Tibial artery (tissue), 4 donors: ENCODE data around the gene PRKG1.

Experiments
- DNase-seq, 2 donors: peaks; one replicate each; pipeline ENCODE4 v3.0.0-alpha.2; 2019
- H3K27ac ChIP-seq, 2 donors: fragments of 200-600 bp; sonication (generic) in 1 of 2; 1 replicate in 1 of 2; 2 replicates in 1 of 2; pipeline ENCODE4 v1.5.1; 2018 to 2019; ENCODE audit warnings: mild to moderate bottlenecking in 1 of 2
- H3K27me3 ChIP-seq, 2 donors: fragments of 200-600 bp; sonication (generic) in 1 of 2; one replicate each; pipeline versions ENCODE4 v1.5.1 to v1.6.0; 2016 to 2019
- H3K36me3 ChIP-seq, 3 donors: fragments of 200-600 bp; sonication (generic) in 2 of 3; one replicate each; pipeline ENCODE4 v1.5.1; 2016 to 2019; ENCODE audit warnings: mild to moderate bottlenecking in 2 of 3
- H3K4me1 ChIP-seq, 4 donors: fragments of 200-600 bp; sonication (generic) in 2 of 4; 1 replicate in 3 of 4; 2 replicates in 1 of 4; pipeline ENCODE4 v1.5.1; 2016 to 2019
- H3K4me3 ChIP-seq, 2 donors: fragments of 200-600 bp; sonication (generic) in 1 of 2; 1 replicate in 1 of 2; 2 replicates in 1 of 2; pipeline ENCODE4 v1.5.1; 2018 to 2019; ENCODE audit warnings: mild to moderate bottlenecking in 2 of 2
- H3K9me3 ChIP-seq, 3 donors: fragments of 200-600 bp; sonication (generic) in 1 of 3; one replicate each; pipeline ENCODE4 v1.5.1; 2016 to 2019
- intact Hi-C: fragments of 100-400 bp; cut with DNase I; formaldehyde crosslinking; loops from one replicate; pipeline ENCODE4 v1.15.0; 2023; ENCODE audit warnings: low total_unique reads
- TF ChIP-seq, protein P1 (sequence below), 2 experiments: fragments of 200-600 bp in 1 of 2; fragments of 450-650 bp in 1 of 2; IDR thresholded peaks; one replicate each; pipeline ENCODE4 v1.5.1; 2017 to 2019; ENCODE audit warnings: antibody characterized with exemption in 2 of 2, mild to moderate bottlenecking in 1 of 2, moderate library complexity in 1 of 2

PRKG1 gene

DNA sequence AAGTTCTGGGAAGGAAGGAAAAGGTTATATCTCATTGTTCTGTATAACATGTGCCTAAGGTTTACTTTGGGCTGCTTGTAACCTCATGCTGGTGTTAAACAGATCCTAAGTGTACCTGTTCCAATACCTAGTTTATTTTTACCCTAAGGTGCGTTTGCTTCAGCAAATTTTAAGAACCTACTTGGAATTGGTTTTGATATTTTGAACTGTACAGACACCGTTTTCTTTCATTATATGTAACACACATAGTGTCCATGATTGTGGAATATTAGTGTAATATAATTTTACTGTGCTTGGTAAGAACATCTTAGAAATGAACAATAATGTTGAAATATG is 954.2 kb downstream of the PRKG1 start:
- no peak overlapping the region for H3K4me3 ChIP-seq
- DNase-seq = no peak
- TF ChIP-seq, protein P1, sequence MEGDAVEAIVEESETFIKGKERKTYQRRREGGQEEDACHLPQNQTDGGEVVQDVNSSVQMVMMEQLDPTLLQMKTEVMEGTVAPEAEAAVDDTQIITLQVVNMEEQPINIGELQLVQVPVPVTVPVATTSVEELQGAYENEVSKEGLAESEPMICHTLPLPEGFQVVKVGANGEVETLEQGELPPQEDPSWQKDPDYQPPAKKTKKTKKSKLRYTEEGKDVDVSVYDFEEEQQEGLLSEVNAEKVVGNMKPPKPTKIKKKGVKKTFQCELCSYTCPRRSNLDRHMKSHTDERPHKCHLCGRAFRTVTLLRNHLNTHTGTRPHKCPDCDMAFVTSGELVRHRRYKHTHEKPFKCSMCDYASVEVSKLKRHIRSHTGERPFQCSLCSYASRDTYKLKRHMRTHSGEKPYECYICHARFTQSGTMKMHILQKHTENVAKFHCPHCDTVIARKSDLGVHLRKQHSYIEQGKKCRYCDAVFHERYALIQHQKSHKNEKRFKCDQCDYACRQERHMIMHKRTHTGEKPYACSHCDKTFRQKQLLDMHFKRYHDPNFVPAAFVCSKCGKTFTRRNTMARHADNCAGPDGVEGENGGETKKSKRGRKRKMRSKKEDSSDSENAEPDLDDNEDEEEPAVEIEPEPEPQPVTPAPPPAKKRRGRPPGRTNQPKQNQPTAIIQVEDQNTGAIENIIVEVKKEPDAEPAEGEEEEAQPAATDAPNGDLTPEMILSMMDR (IDR thresholded peaks at IDR 0.05) = no peak

DNA sequence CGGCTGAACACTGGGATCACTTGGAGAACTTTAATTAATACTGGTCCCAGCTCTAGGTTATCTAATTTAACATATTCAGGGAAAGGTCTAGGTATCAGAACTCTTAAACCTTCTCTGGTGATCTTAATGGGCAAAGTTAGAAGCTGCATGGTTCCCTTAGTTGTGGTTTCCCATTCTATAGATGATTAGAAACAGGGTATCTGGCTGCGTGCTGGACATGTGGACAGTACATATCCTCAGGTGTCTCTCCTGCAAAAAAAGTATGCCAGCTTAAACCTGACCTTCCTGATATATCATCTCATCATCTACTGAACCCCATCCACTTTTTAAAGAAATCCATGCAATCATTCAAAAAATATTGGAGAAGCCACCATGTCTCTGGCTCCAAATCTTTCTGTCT is 955.3 kb downstream of the PRKG1 start:
- TF ChIP-seq, protein P1 (IDR thresholded peaks at IDR 0.05) = no peak
- Histone ChIP-seq H3K4me3 (no peak overlapping the region), H3K27ac (no peak overlapping the region), H3K4me1 (peaks cover 0 to 31% (median 3%) of the 10 kb centered on the region in 4 donors), H3K36me3 (no peaks in the 10 kb centered on the region), H3K9me3 (no peaks in the 10 kb centered on the region), H3K27me3 (no peaks in the 10 kb centered on the region)
- no peak for DNase-seq
- intact Hi-C loops = no loop called here

More for the DNA sequence above, 954.2 kb downstream of the PRKG1 start:
- intact Hi-C loops = no loop called here
- no peaks in the 10 kb centered on the region for H3K36me3 ChIP-seq
- H3K27ac ChIP-seq = no peak overlapping the region
- peaks cover 0 to 31% (median 3%) of the 10 kb centered on the region in 4 donors for H3K4me1 ChIP-seq
- H3K27me3 ChIP-seq = no peaks in the 10 kb centered on the region
- H3K9me3 ChIP-seq = peaks cover 0 to 3% (median 0%) of the 10 kb centered on the region in 3 donors

DNA sequence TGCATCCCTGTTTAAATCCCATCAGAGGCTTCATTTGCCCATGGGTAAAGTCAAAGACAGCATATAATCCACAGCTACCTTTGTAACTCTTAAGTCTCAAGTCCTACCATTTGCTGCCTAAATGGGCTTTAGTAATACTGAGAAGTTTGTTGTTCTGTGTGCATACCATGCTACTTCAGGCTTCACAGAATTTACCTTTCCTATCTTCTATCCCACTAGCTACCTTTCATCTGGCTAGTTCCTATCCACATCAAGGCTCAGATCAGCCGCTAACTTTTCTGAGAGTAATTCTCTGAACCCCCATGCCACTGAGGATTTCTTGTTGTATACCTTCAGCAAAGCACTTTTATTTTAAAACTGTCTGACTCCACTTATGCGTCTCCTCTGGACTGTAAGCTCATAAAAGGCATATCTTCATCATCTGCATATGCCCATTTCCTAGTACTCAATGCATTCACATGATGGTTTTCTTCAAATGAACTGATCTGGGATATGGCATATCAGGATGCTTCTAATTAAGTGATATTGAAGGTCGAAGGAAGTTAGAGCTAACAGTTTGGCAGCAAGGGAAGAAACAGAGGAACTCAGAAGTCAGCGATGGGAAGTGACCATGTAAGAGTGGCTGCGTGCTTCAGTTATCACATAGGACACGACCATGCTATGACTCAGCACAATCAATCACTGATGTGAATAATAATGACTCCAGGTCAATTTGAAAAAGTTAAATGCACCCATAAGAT is 955.9 kb downstream of the PRKG1 start:
- TF ChIP-seq, protein P1 (IDR thresholded peaks at IDR 0.05) = no peak

DNA sequence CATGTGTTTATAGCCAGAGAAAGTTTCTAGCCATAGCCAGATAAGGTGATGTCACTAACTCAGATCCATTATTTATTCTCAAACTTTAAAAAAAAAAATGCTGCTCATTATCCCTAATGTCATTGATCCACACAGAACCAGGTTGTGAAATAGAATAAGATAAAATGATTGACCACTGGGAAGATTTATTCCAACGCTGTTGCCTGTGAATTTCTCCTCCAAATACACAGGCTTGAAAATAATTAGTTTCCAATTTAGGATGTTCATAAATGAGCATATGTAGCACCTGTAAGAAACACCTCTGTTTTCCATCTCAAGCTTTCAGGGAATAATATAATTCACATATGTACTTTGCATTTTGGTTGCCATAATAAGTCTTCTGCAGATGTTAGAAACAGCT is 956.7 kb downstream of the PRKG1 start:
- TF ChIP-seq, protein P1 (IDR thresholded peaks at IDR 0.05) = no peak
- no peak overlapping the region for H3K4me3 ChIP-seq
- H3K27ac ChIP-seq = no peak overlapping the region
- peaks cover 0 to 31% (median 3%) of the 10 kb centered on the region in 4 donors for H3K4me1 ChIP-seq
- H3K9me3 ChIP-seq = no peaks in the 10 kb centered on the region
- H3K27me3 ChIP-seq = no peaks in the 10 kb centered on the region
- H3K36me3 ChIP-seq = no peaks in the 10 kb centered on the region
- intact Hi-C loops = no loop called here
- DNase-seq = no peak

More for the DNA sequence above, 955.9 kb downstream of the PRKG1 start:
- Histone ChIP-seq H3K4me3 (no peak overlapping the region), H3K4me1 (peaks cover 0 to 31% (median 3%) of the 10 kb centered on the region in 4 donors), H3K36me3 (no peaks in the 10 kb centered on the region), H3K27me3 (no peaks in the 10 kb centered on the region), H3K9me3 (no peaks in the 10 kb centered on the region), H3K27ac (no peak overlapping the region)
- DNase-seq = no peak
- intact Hi-C loops = no loop called here

DNA sequence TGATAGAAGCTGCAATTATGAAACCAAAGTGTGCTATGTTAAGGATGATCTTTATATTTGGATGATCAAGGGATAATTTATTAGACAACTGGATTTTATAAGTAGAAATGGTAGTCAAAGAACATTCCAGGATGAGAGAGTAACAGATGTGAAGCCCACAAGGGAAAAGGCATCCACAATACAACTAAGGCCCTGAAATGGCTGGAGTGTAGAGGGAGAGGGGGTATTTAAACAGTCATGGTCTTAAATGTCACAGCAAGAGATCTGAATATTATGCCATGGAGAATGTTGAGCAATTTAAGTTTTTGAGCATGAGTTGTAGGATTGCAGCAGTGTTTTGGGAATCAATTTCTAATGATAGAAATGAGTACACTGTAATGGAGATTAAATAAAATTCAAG is 957.5 kb downstream of the PRKG1 start:
- DNase-seq = no peak

More for the DNA sequence above, 957.5 kb downstream of the PRKG1 start:
- no peak overlapping the region for H3K4me3 ChIP-seq
- TF ChIP-seq, protein P1 (IDR thresholded peaks at IDR 0.05) = no peak
- no peaks in the 10 kb centered on the region for H3K36me3 ChIP-seq
- no peaks in the 10 kb centered on the region for H3K27me3 ChIP-seq
- peaks cover 0 to 31% (median 3%) of the 10 kb centered on the region in 4 donors for H3K4me1 ChIP-seq
- intact Hi-C loops = no loop called here
- H3K27ac ChIP-seq = no peak overlapping the region
- no peaks in the 10 kb centered on the region for H3K9me3 ChIP-seq
